Embryonic facial prominence (tissue), 1 donor: ENCODE data around the gene ANKRD6.

Experiments used
- DNase-seq: peaks from one replicate; pipeline ENCODE4 v3.0.0-alpha.2; 2016; ENCODE audit errors: extremely low spot score

ANKRD6 gene

GRCh38 chr6:89509777-89510281 is 76.9 kb downstream of the ANKRD6 start:
- DNase-seq, result no peak

- DNase-seq, result no peak
Measured at GRCh38 chr6:89510393-89510792, 77.4 kb downstream of the ANKRD6 start.

GRCh38 chr6:89518352-89519055 is 85.6 kb downstream of the ANKRD6 start:
- no peak for DNase-seq

- DNase-seq, result no peak
Measured at GRCh38 chr6:89520736-89521135, 87.8 kb downstream of the ANKRD6 start.

GRCh38 chr6:89522778-89523177 is 89.8 kb downstream of the ANKRD6 start:
- no peak for DNase-seq

GRCh38 chr6:89525786-89526562 is 93.0 kb downstream of the ANKRD6 start:
- DNase-seq, result no peak

GRCh38 chr6:89526563-89526869 is 93.6 kb downstream of the ANKRD6 start:
- no peak for DNase-seq

GRCh38 chr6:89527634-89528033 is 94.7 kb downstream of the ANKRD6 start:
- DNase-seq, result no peak

GRCh38 chr6:89528866-89529265 is 95.9 kb downstream of the ANKRD6 start:
- no peak for DNase-seq

GRCh38 chr6:89530982-89531381 is 98.0 kb downstream of the ANKRD6 start:
- no peak for DNase-seq

- no peak for DNase-seq
Measured at GRCh38 chr6:89536231-89536630, 103.3 kb downstream of the ANKRD6 start.

- DNase-seq, result no peak
Measured at GRCh38 chr6:89539779-89540178, 106.8 kb downstream of the ANKRD6 start.

- no peak for DNase-seq
Measured at GRCh38 chr6:89542081-89542857, 109.3 kb downstream of the ANKRD6 start.

- DNase-seq, result no peak
Measured at GRCh38 chr6:89542866-89543265, 109.9 kb downstream of the ANKRD6 start.

- no peak for DNase-seq
Measured at GRCh38 chr6:89547281-89547680, 114.3 kb downstream of the ANKRD6 start.

- no peak for DNase-seq
Measured at GRCh38 chr6:89553431-89553830, 120.5 kb downstream of the ANKRD6 start.

- no peak for DNase-seq
Measured at GRCh38 chr6:89554106-89554505, 121.2 kb downstream of the ANKRD6 start.

- DNase-seq, result no peak
Measured at GRCh38 chr6:89555031-89555430, 122.1 kb downstream of the ANKRD6 start.

GRCh38 chr6:89555806-89556205 is 122.9 kb downstream of the ANKRD6 start:
- DNase-seq, result no peak

GRCh38 chr6:89559487-89559886 is 126.5 kb downstream of the ANKRD6 start:
- DNase-seq, result no peak

- DNase-seq, result no peak
Measured at GRCh38 chr6:89562093-89562973, 129.4 kb downstream of the ANKRD6 start.
